Stimulated activated CD4-positive, alpha-beta T cell treated with anti-CD3 and anti-CD28 coated beads, Interleukin-2, amount 100 ng/mL, for 24 hours (primary cell): ENCODE measurements around the gene LCE3B.
A peak's percentile ranks its signal among the peaks of the same experiment; 100 is the strongest.
"Not testable (repeated sequence)": the region's sequence is repeated elsewhere in the genome, so short reads cannot be mapped to it uniquely, and the experiment has no call there.

Experiments used
- DNase-seq, 2 donors: peaks; one replicate each; pipeline ENCODE4 v3.0.0-alpha.2; 2020

The LCE3B gene, protein sequence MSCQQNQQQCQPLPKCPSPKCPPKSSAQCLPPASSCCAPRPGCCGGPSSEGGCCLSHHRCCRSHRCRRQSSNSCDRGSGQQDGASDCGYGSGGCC

DNA sequence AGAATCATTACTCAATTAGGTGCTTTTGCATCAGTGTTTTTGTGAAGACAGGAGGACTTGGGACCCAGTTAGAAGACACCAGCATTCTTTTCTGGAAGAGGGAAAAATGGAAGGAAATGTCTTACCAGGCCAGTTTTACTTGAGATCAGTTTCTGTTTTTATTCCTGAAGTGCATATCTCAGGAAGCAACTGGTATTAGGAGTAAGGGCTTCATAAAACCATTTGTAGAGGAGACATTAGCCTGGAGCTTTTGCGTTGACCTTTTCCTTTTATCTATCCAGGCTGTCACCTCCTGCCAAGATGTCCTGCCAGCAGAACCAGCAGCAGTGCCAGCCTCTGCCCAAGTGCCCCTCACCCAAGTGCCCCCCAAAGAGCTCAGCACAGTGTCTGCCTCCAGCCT is at the start of gene LCE3B:
LCE3B (plus strand) TSS at position 301 of the 400 bp plus-strand sequence; CDS start at position 301, 0 bp downstream.
- no peak for DNase-seq

DNA sequence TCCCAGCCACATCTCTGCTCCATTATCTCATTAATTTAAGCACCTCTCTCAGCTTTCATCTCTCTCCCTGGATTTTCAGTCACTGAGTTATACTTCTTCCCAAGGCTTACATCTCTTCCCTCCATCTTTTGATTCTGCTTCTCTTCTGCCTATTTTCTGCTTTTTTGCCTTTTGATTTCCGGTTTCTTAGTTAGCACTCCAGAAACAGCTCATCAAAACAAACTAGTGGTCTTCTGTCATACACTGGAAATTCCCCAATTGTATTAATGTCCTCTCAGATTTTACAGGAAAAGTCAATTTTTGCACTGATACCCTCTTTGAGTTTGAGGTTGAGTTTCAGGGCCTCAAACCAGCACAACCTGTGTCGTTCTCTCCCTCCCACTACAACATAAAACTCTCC is 48.5 kb upstream of the LCE3B start:
- DNase-seq, result no peak

DNA sequence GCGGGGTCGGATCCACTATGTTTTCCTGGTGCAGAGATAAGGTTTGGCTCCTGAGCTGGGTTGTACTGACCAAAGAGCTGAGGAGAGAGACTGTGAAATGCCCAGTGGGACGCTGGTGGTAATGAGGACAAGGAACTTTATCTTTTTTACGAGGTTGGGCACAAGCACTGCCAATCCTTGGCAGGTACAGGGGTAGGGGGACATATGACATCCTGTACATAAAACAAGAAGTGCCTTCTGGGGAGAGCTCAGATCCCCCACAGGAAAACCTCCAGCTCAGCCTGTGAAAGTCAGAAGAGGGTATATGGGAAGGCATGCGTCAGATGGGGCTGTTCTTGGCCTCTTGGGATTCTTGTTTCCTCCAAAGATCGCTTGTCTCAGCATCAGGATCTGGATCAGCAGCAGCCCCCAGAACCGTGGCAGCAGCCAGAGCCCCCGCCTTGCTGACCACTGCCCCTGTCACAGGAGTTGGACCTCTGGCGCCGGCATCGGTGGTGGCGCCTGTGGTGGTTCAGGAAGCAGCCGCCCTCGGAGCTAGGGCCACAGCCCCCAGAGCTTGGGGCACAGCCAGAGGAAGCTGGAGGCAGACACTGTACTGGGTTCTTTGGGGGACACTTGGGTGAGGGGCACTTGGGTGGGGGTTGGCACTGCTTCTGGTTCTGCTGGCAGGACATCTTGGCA is 47.9 kb upstream of the LCE3B start:
- DNase-seq, result no peak

DNA sequence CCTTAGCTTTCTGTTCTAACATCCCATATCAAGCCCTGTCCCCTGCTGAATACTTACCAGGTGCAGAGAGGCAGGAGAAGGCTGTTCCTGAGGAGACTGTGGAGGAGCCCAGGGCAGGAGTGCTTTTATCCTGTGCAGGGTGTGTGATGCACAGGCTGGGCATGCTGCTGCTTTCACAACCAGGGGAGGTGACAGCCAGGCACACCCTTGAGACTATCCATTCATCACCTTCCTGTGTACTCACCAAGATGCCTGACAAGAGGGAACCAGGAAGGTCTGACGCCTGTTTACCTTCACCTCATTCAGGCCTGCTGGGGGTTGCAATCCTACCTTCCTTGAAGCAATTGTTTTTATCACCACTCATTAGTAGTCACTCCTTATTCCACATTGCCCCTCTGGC is 46.9 kb upstream of the LCE3B start, which contains the start of gene LCE3E:
LCE3E (minus strand) TSS at position 100 of the 400 bp plus-strand sequence. CDS start 572 bp downstream, outside the sequence.
- no peak for DNase-seq

DNA sequence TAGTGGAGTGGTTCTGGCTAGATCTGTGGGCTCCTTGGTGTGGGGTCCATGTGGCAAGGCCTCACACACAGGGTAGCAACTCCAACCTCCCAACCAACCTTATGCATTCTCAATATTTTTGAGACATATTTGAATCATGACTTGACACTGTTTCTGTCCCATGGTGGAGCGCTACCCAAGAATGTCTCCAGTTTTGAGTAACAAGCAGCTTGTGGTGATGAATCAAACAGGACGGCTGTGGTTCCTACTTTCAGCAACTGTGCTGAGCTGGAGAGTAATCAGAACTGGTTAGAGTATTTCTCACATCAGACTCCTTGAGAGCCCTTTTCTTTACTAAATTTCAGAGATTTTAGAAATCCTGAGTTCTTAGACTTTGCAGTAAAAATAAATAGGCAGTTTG is 36.4 kb upstream of the LCE3B start:
- DNase-seq, result no peak

DNA sequence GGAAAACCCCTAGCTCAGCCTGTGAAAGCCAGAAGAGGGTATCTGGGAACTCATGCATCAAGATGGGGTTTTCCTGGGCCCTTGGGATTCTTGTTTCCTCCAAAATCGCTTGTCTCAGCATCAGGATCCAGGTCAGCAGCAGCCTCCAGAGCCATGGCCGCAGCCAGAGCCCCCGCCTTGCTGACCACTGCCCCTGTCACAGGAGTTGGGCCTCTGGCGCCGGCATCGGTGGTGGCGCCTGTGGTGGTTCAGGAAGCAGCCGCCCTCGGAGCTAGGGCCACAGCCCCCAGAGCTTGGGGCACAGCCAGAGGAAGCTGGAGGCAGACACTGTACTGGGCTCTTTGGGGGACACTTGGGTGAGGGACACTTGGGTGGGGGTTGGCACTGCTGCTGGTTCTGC is 34.1 kb upstream of the LCE3B start:
- DNase-seq, result not testable (repeated sequence)

DNA sequence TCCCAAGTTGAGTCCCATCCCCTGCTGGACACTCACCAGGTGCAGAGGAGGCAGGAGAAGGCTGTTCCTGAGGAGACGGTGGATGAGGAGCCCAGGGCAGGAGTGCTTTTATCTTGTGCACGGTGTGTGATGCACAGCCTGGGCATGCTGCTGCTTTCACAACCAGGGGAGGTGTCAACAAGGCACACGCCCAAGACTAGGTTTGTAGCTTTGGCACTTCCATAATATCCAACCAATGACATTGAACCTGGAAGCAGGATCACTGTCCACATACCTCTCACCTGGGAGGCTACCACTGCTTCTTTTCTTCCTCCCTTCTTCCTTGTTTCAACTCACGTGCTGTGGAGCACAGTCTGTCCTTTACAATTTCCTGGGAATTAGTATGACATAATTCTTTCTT is 33.2 kb upstream of the LCE3B start, which contains the start of gene LCE3D:
LCE3D (minus strand) TSS at position 84 of the 400 bp plus-strand sequence. CDS start 580 bp downstream, outside the sequence.
- no peak for DNase-seq

DNA sequence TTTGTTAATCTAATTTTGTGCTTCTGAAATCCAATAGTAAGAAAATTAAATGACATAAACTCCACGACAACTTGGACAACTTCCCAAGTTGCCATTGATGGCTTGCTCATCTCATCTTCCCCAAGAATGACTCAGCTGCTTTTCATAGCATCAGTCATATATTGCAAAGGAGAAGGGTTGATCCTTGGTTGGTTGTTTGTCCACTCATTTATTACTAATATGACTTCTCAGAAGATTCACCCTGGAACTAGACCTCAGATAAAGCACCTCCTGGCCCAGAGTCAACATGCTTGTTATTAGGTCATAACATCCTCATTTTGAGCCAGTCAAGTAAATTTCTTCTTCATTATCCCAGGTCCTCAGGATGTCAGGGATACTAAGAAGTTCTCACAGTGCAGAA is 31.0 kb upstream of the LCE3B start:
- DNase-seq, result no peak

DNA sequence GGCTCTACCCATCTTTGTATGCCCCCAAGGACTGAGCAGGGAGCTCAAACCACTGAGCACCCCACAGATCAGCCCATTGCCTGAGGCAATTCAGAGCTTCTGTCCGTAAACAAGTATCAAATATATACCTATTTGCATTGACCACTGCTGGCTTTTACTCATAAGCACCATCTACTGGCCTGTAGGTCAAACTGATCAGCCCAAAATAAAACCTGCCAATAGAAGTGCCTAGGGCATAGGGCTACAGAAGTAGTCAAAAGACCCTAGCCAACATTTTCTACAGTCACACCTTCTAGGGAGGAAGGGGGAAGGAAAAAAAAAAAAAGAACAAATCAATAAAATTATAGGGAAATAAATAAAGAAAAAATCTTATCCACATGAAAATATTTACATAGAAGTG is 28.0 kb upstream of the LCE3B start:
- no peak for DNase-seq

DNA sequence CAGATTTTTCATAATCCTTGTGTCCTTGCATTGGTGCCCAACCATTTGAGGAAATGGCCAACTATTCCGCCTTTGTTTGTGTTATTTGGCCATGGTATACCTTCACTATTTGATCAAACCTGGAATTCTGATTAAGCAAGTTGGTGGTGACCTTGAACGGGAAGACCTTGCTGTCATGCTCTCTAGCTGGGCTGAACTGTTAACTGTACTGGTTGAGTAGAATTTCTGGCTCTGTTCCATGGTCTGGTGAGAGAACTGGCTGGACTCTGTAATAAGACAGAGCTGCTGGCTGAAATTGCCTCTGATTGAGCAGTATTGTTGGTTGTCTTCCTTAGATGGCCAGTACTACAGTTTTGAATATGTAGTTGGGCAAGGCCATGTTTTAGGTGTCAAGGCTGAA is 16.6 kb upstream of the LCE3B start:
- DNase-seq, result no peak

DNA sequence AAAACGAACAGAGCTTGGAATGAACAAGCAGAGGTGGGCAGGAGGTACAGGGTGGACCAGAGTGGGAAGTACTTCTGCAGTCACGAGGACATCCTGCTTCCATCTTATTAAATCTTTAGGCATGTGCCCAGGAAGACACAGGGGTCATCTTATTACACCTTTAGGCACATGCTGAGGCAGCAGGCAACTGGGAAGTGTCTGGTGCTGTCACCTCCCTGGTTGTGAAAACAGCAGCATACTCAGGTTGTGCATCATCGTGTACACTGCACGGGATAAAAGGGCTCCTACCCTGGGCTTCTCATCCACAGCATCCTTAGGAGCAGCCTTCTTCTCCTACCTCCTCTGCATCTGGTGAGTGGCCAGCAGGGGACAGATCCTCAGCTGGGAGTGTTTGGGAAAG is 13.7 kb upstream of the LCE3B start, which contains the start of gene LCE3C:
LCE3C (plus strand) TSS at position 301 of the 400 bp plus-strand sequence. CDS start 498 bp downstream, outside the sequence.
- DNase-seq, result no peak

DNA sequence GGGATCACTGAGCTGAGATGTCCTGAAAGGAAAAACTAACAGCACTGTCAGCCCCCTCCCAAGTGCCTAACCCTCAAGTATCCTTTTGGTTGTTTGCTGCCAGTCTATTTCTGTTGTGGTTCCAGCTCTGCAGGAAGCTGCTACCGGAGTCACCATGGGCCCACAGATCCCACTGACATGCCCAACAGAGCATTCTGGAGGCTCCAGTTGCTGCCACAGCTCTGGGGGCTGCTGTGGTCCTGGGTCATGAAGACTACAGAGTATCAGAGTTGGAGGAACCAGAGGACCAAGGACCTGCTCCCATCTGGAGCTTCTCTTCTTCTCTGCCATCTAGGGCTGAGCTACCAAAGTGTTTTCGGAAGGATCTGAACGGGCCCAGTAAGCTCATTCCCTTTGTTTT is 8.4 kb downstream of the LCE3B start:
- DNase-seq, result no peak

DNA sequence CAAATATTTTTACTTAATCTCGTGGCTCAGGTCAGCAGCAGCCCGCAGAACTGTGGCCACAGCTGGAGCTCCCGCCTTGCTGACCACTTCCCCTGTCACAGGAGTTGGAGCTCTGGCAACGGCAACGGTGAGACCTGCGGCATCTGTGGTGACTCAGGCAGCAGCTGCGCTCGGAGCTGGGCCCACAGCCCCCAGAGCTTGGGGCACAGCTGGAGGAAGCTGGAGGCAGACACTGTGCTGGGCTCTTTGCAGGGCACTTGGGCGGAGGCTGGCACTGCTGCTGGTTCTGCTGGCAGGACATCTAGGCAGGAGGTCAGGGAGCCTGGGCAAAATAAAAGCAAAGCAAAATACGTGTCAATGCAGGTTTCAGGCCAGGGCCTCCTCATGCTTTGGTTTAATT is 9.2 kb downstream of the LCE3B start, which contains the start of gene LCE3A:
LCE3A (minus strand) TSS at position 301 of the 400 bp plus-strand sequence; CDS start at position 301, 0 bp downstream.
- DNase-seq, result no peak

DNA sequence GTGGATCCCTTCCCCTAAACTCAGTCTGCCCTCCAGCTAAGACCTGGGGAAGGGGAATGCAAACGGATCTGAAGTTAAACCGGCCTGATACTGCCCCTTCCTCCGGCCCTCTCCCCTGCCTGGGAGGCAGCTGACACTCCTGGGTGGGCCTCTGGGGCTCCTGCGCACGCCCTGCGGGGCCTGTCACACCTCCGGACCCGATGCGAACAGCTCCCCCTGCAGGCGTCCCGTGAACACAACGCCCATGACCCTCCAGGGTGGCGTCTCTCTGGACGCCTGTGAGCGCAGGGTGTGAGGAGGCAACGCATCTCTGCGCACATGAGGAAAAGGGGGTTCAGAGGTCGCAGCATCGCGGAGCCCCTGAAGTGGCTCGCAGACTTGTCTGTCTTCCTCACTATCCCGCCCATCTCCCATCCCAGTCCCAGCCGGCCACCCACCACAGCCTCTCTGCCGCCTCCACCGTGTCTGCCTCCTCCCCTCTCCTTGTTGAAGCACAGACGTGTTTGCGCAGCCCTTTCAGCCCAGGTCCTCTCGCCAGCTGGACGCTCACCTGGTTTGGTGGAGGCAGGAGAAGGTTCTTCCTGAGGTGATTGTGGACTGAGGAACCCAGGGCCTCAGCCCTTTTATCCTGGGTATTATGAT is 9.7 kb downstream of the LCE3B start:
- DNase-seq, result peak in 1 of 2 donors; percentile 47

DNA sequence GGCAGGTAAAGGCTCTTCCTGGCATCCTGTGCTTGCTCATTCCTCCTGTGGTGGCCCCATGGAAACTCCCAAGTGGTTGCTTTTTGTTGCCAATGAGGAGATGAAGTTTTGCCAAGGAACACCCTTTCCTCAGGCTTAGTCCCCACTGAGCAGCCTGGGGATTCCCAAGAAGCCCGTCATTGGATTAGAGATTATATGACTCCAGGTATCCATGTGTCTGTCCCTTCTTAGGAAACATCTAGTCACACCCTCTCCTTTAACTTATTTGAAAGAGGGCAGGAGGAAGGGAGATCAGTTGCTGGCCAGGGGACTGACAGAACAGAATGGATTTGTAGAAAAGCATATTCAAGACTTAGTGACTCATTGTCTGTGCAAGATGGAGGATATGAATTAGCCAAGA is 13.1 kb downstream of the LCE3B start:
- DNase-seq, result no peak

DNA sequence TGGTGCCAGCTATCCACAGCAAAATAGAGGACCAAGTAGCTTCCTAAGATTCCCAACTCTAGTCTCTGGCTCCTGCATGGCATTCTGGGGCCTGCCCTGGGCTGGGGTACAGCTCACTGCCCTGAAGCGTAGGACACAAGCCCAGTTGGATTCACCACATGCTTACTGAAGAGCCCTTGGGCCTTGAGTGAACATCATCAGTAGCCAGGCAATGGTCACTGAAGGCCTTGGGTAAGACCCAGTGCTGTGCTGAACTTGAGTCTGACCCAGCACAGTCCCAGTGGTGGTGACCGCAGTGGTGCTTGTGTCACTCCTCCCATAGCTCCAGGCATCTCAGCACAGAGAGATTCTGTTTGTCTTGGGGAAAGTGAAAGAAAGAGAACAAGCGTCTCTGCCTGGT is 17.0 kb downstream of the LCE3B start:
- DNase-seq, result no peak

DNA sequence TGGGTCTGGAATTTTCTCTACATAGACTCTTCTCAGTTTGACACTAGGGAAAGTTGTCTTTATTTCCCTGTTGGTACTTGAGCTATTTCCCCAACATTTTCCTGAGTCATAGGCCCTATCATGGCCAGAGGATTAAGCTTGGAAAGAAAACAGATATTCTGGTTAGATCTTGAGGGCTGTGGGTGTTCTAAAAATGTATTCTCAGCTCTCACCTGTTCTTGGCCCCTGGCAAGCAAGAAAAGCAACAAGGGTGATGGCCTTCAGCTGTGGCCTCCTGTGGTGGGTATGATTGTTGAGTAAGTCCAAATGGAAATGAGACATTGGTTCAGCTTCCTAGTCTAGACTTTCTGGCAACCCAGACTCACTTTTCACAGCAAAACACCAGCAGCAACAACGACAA is 26.7 kb downstream of the LCE3B start:
- no peak for DNase-seq

DNA sequence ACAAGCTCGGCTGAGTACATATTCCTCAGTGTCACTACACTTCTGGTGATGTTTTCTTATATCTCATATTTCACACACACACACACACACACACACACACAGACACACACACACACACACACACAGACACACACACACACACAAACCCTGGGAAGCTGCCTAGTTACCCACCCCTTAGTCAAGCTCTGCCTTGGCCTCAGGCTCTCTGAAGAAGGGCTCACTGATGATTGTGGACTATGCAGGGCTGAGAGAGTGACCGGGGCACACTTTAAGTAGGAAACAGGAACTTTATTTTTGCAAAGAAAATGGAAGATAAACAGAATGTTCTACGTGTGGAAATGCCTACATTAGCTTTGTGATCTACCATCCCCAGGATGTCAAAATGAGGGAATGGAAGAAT is 30.3 kb downstream of the LCE3B start:
- no peak for DNase-seq

DNA sequence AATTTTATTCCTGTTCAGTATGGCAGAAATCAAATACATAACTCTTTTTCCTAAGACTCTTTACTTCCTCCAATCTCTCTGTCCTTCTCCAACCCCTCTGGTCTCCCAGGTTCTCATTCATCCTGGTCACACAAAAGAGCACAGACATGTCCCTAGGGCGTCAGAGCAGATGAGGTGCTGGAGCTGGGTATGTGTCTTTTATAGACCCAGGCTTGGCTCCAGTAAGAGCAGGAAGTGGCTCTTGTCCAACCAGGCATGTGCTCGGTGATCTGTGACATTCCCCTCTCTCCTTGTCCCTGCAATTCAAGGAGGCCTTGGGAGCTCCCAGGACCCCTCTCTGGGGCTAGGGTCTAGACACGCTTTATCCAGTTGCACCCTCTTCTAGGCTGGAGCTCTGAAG is 31.5 kb downstream of the LCE3B start:
- no peak for DNase-seq

DNA sequence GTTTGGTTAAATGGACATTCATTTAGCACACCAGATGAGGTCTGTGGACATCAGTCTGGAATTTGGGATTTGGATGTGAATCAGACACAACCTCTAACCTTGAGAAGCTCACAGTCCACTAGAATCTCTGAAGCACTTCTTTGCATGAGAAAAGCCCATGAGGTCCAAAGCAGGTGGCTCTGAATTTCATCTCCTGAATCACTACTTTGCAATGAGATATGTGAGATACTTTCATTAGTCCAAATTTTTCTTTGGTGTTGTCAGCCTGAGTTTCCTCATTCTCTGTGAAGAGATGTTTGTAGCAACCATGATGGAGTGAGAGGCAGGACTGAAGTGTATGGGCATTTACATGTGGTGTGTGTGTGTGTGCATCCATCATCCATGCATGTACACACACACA is 33.0 kb downstream of the LCE3B start:
- no peak for DNase-seq

DNA sequence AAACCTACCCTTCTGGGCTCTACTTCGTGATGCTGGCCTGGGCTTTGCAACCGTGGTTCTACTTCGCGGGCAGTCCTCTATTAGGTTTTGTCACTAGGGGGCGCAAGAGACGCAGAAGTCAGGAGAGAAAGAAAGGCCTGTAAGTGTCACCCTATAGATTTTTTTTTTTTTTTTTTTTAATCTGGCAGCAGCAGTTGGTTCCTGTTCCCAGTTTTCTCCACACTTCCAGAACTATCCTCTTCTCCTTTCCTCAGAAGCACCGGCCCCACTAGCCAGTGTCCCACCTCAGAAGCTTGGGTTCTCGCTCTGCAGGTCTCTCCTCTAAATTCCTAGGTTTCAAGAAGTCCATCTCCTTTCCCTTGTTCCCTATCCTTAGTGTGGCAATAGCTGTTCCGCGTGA is 40.5 kb downstream of the LCE3B start:
- DNase-seq, result peak; percentile 49 to 63

DNA sequence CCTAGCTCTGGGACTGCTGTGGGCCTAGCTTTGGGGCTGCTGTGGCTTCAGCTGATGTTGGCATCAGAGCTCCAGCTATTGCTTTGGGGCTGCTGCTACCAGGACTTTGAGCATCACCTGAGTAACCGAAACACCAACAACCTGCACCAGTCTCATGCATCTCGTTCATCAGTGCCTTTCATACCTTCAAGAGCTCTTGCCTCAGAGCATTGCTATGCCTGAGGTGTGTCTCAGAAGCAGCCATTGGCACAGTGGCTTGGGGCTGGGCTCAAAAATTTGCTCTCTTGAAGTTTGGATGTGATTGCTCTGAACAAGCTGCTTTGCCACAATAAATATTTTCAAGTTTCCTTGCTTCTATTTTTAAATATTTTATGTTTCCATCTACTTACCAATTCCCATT is 42.8 kb downstream of the LCE3B start:
- DNase-seq, result no peak

DNA sequence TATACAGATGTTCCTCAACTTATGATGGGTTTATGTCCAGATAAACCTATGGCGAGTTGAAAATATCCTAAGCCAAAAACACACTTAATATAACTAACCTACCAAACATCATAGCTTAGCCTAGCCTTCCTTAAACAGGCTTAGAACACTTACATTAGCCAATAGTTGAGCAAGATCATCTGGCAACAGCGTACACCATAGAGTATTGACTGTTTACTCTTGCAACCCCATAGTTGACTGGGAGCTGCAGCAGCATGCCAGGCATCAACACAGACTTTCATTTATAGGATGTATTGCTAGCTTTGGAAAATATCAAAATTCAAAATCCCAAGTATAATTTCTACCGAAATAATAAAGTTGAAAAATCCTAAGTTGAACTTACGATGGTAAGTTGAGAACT is 44.1 kb downstream of the LCE3B start:
- DNase-seq, result no peak

DNA sequence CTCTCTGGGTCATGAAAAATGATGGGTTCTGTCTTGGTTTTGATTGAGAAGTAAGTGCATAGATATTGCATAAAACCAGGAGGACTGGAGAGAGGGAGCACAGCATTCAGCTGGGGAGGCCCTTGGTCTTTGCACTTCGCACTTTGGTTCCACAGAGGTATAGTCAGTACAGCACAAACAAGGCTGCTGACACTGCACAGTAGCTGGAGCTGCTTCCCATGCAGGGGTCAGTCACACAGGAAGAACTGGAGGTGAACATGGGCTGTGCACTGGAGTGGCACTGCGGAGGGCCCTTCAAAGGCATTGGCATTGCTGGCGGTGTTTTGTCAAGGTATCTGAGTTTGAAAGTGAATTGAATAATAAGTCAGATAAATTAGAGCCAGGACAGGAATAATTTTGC is 45.0 kb downstream of the LCE3B start:
- no peak for DNase-seq
